AG04449 (cell line): Measurements from ENCODE around the gene TRAF7.

Source experiments
- CTCF ChIA-PET: fragments of 350-600 bp; formaldehyde crosslinking; extraction: SDS; loops from one replicate; lab custom pipeline; 2021; ENCODE audit warnings: antibody characterized with exemption; lab: Yijun Ruan, JAX
- POLR2A ChIA-PET: fragments of 400-600, 350-600 bp; formaldehyde crosslinking; extraction: SDS; loops from one replicate; lab custom pipeline; 2020; ENCODE audit warnings: antibody characterized with exemption, inconsistent platforms; lab: Yijun Ruan, JAX
- DNase-seq: peaks from one replicate; pipeline ENCODE4 v3.0.0-alpha.2; 2010; ENCODE audit warnings: low read depth, low spot score
- H3K4me3 ChIP-seq: 2 replicates; pipeline ENCODE4 v1.5.1; 2011; ENCODE audit warnings: low read depth, mild to moderate bottlenecking, control low read depth, low read length
- TF ChIP-seq, protein P1 (sequence below): IDR thresholded peaks from one replicate; pipeline ENCODE4 v1.5.1; 2011; ENCODE audit warnings: mild to moderate bottlenecking, moderate library complexity, low read length, control low read depth, inconsistent platforms; ENCODE audit not compliant: insufficient read depth; ENCODE audit errors: missing control alignments

TRAF7 gene

DNA sequence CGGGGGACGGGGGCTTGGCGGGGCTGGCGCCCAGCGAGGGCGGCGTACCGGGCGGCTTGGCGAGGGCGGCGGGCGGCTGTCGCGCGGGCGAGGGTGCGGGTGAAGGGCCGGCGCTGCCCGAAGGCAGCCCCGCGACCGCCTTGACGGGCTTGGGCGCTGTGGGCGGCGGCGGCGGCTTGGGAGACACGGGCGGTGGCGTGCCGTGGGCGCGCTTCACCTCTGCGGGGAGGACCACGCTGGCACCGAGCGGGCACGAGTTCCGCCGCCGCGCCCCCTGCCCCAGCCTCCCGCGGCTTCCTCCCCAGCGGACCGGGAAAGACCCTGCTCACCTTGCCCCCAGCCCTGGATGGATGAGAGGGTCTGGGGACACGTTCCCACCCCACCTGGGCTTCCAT is 23.5 kb downstream of the TRAF7 start:
- TF ChIP-seq, protein P1, sequence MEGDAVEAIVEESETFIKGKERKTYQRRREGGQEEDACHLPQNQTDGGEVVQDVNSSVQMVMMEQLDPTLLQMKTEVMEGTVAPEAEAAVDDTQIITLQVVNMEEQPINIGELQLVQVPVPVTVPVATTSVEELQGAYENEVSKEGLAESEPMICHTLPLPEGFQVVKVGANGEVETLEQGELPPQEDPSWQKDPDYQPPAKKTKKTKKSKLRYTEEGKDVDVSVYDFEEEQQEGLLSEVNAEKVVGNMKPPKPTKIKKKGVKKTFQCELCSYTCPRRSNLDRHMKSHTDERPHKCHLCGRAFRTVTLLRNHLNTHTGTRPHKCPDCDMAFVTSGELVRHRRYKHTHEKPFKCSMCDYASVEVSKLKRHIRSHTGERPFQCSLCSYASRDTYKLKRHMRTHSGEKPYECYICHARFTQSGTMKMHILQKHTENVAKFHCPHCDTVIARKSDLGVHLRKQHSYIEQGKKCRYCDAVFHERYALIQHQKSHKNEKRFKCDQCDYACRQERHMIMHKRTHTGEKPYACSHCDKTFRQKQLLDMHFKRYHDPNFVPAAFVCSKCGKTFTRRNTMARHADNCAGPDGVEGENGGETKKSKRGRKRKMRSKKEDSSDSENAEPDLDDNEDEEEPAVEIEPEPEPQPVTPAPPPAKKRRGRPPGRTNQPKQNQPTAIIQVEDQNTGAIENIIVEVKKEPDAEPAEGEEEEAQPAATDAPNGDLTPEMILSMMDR = no peak
- no peak for DNase-seq
- POLR2A ChIA-PET = no interaction called here
- CTCF ChIA-PET = no interaction called here
- no peak overlapping the region for H3K4me3 ChIP-seq

DNA sequence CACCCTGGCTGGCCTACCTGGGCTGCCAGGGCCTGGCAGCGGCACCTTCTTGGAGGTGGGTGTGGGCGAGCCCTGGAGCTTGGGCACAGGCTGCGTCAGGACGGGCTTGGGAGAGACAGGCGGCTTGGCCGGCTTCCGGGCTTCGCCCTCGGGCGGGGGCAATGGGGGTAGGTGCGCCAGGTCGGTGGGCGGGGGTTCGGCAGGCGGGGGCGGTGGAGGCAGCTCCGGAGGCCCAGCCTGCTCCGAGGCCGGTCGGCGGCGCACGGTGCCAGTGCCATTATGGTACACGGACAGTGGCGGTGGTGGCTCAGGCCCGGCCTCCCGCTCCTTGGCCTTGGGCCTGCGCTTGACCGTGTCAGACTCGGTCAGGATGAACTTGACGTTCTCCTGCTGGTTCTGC is 24.0 kb downstream of the TRAF7 start:
- CTCF ChIA-PET = no interaction called here
- no peak overlapping the region for H3K4me3 ChIP-seq
- POLR2A ChIA-PET = no interaction called here
- TF ChIP-seq, protein P1 = no peak
- DNase-seq = no peak

GRCh38 chr16:2180461-2180860 is 24.9 kb downstream of the TRAF7 start:
- TF ChIP-seq, protein P1 = no peak
- H3K4me3 ChIP-seq = no peak overlapping the region
- ChIA-PET POLR2A (interaction anchor here (1.2 kb wide), 1 partner anchor 25 kb away, joined by 6 read pairs; the partner anchor contains the start of gene TRAF7), CTCF (no interaction called here)
- no peak for DNase-seq

DNA sequence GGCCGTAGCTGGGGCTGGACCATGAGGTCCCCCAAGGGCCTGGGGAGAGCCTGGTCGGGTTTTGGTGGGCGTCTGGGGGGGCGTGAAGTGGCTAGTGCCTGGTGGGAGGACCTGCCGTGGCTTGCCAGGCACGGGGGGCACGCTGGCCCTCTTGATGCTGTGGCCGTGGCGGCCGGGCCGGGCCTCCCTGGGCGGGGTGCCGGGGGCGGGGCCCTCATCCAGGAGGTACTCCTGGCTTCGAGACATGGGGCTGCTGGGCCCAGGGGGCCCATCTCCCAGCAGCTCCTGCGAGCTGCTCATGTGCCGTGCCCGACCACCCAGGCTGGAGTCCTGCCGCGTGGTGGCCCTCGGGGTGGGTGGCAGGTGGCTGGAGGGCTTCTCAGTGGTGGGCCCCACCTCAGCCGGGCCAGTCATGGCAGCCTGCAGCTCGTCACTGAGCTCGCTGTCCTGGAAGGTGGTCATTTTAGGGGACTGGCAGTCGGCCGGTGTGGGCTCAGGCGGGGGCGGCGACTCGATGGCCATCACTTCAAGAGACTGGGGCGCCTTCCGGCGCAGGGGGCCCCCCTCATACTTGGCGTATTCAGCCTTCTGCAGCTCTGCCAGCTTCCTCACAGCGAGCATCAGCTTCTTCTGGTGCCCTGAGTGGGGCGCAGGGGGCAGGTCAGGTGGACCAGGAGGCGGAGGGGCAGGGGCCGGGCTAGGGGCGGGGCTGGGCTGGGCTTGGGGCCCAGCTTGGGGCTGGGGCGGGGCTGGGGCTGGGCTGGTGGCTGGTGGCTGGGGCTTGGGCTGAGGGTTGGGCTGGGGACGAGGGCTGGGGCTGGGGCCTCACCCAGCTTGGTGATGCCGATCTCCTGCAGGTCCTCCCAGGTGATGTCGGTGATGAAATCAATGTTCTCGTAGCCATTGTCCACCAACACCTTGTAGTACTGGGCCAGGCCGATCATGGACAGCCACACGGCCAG is 25.7 kb downstream of the TRAF7 start:
- TF ChIP-seq, protein P1 = no peak
- POLR2A ChIA-PET = interaction anchor here (1.2 kb wide), 1 partner anchor 26 kb away, joined by 6 read pairs; the partner anchor contains the start of gene TRAF7
- CTCF ChIA-PET = no interaction called here
- H3K4me3 ChIP-seq = no peak overlapping the region
- DNase-seq = no peak

DNA sequence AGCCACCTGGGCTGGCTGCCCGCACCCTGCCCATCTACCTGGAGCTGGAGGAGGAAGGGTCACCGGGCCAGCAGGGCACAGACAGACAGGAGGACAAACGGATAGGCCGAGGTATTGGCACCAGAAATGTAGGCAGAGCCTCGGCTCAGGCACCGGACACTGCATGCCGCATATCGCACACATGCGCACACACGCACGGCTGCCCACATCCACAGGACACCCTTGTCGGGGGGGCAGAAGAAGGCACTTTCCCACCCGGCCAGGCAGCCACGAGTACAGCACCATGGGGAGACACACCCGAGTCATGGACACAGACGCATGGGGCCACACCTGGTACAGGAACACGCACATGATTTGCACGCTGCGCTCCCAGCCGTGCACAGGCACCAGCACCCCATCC is 26.4 kb downstream of the TRAF7 start:
- TF ChIP-seq, protein P1 = no peak
- DNase-seq = no peak
- ChIA-PET POLR2A (no interaction called here), CTCF (no interaction called here)
- no peak overlapping the region for H3K4me3 ChIP-seq

DNA sequence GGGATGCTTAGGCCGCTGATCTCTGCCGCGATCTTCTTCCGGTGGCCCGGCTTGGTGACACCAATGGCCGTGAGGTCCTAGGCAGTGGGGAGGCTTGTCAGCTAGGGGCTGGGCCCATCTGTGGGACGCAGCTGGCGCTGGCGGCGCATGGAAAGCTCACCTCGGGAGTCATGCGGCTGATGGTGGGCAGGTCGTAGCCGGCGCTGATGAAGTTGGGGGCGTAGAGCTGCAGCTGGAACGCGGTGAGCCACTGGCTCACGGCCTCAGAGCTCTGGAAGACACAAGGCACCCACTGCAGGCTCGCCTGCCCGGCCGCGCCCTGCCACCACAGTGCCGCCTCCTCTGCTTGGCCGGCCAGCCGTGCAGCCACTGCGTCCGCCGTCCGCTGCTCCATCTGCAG is 28.1 kb downstream of the TRAF7 start:
- ChIA-PET CTCF (no interaction called here), POLR2A (interaction anchor here (0.9 kb wide), 1 partner anchor 29 kb away, joined by 3 read pairs; no protein-coding TSS in a partner anchor)
- TF ChIP-seq, protein P1 = no peak
- no peak for DNase-seq
- H3K4me3 ChIP-seq = no peak overlapping the region
